PC-3 (cell line): ENCODE measurements around the gene ZBTB7C. TPM values are rescaled to one million over a fixed set of nuclear protein-coding genes. Genes with fewer than 3 reads are reported as not detected.

Source experiments
- ATAC-seq: fragments of 200-7000 bp; cut with Tn5 transposase; 2 replicates; pipeline ENCODE4 v1.9.1; 2020; ENCODE audit warnings: mild to moderate bottlenecking, moderate library complexity
- BruUV-seq: library from RNA; stranded (reverse); fragments of 400-500 nt; replicated peaks from 2 replicates; lab custom pipeline; 2021; lab: Mats Ljungman, UMichigan
- CTCF ChIA-PET: fragments of 300-600 bp; sonication (Branson Sonifier 250); formaldehyde crosslinking; loops from one replicate; lab custom pipeline; 2022; ENCODE audit warnings: antibody characterized with exemption; lab: Charles Lee
- POLR2A ChIA-PET: fragments of 300-600 bp; sonication (Branson Sonifier 250); formaldehyde crosslinking; loops from one replicate; lab custom pipeline; 2022; ENCODE audit warnings: antibody characterized with exemption; ENCODE audit not compliant: unreplicated experiment; lab: Charles Lee
- DNase-seq: peaks from one replicate; pipeline ENCODE4 v3.0.0-alpha.2; 2015
- H2AFZ ChIP-seq: fragments of 300-600 bp; sonication (generic); 2 replicates; pipeline ENCODE4 v1.6.0; 2016; ENCODE audit warnings: antibody characterized with exemption, low read length
- H3F3A ChIP-seq: fragments of 300-600 bp; sonication (generic); one replicate; pipeline ENCODE4 v1.6.0; 2017; ENCODE audit warnings: antibody characterized with exemption, low read length, control low read depth, mild to moderate bottlenecking; ENCODE audit not compliant: unreplicated experiment
- H3K27ac ChIP-seq: fragments of 300-600 bp; sonication (generic); 2 replicates; pipeline ENCODE4 v1.5.1; 2016; ENCODE audit warnings: mild to moderate bottlenecking, low read length
- H3K27me3 ChIP-seq: fragments of 300-600 bp; sonication (generic); 2 replicates; pipeline ENCODE4 v1.6.1; 2016; ENCODE audit warnings: low read length, mixed read lengths
- H3K36me3 ChIP-seq: fragments of 300-600 bp; sonication (generic); 2 replicates; pipeline ENCODE4 v1.6.1; 2016; ENCODE audit warnings: low read depth, mixed run types, low read length, mixed read lengths
- H3K4me1 ChIP-seq: fragments of 300-600 bp; sonication (generic); 2 replicates; pipeline ENCODE4 v1.5.1; 2016; ENCODE audit warnings: low read length; ENCODE audit not compliant: insufficient read depth
- H3K4me2 ChIP-seq: fragments of 300-600 bp; sonication (generic); 2 replicates; pipeline ENCODE4 v1.6.0; 2016; ENCODE audit warnings: low read length
- H3K4me3 ChIP-seq: fragments of 300-600 bp; sonication (generic); 2 replicates; pipeline ENCODE4 v1.5.1; 2016; ENCODE audit warnings: mild to moderate bottlenecking, low read length, mixed read lengths
- H3K79me2 ChIP-seq: fragments of 300-600 bp; sonication (generic); 2 replicates; pipeline ENCODE4 v1.6.1; 2017; ENCODE audit warnings: low read length, mixed read lengths
- H3K9ac ChIP-seq: fragments of 300-600 bp; sonication (generic); 2 replicates; pipeline ENCODE4 v1.6.0; 2016; ENCODE audit warnings: mild to moderate bottlenecking, low read length
- H3K9me2 ChIP-seq: fragments of 300-600 bp; sonication (generic); replicated peaks from 2 replicates; pipeline ENCODE4 v1.6.1; 2016; ENCODE audit warnings: mixed run types, low read length, mixed read lengths
- H3K9me3 ChIP-seq: fragments of 300-600 bp; sonication (generic); 2 replicates; pipeline ENCODE4 v1.6.1; 2016; ENCODE audit warnings: low read length, mixed read lengths
- H4K20me1 ChIP-seq: fragments of 300-600 bp; sonication (generic); 2 replicates; pipeline ENCODE4 v1.6.1; 2016; ENCODE audit warnings: low read length, mixed read lengths
- EZH2 ChIP-seq: fragments of 300-600 bp; sonication (generic); IDR thresholded peaks from one replicate; pipeline ENCODE4 v1.6.1; 2017; ENCODE audit warnings: antibody characterized with exemption, mild to moderate bottlenecking, low read length; ENCODE audit not compliant: unreplicated experiment
- EZH2phosphoT487 ChIP-seq: fragments of 300-600 bp; sonication (generic); IDR thresholded peaks from 2 replicates; pipeline ENCODE4 v1.6.1; 2018; ENCODE audit warnings: mild to moderate bottlenecking, antibody characterized with exemption, low read length, borderline replicate concordance
- intact Hi-C: fragments of 100-400 bp; cut with micrococcal nuclease; formaldehyde crosslinking; loops from 2 replicates; pipeline ENCODE4 v1.9.0; 2023
- total RNA-seq: library from RNA; depleted of rRNA; stranded (reverse); fragments of >200 nt; gene quantifications from 2 replicates; pipeline ENCODE4 v1.2.3, GENCODE V29; 2014
- TF ChIP-seq, protein P1 (sequence below): fragments of 300-600 bp; sonication (generic); conservative IDR thresholded peaks from 2 replicates; pipeline ENCODE4 v1.5.1; 2017; ENCODE audit warnings: antibody characterized with exemption, low read depth, mild to moderate bottlenecking, low read length

The ZBTB7C gene
- total RNA-seq, 1 experiment from 2014 or later: 1.3 TPM

DNA sequence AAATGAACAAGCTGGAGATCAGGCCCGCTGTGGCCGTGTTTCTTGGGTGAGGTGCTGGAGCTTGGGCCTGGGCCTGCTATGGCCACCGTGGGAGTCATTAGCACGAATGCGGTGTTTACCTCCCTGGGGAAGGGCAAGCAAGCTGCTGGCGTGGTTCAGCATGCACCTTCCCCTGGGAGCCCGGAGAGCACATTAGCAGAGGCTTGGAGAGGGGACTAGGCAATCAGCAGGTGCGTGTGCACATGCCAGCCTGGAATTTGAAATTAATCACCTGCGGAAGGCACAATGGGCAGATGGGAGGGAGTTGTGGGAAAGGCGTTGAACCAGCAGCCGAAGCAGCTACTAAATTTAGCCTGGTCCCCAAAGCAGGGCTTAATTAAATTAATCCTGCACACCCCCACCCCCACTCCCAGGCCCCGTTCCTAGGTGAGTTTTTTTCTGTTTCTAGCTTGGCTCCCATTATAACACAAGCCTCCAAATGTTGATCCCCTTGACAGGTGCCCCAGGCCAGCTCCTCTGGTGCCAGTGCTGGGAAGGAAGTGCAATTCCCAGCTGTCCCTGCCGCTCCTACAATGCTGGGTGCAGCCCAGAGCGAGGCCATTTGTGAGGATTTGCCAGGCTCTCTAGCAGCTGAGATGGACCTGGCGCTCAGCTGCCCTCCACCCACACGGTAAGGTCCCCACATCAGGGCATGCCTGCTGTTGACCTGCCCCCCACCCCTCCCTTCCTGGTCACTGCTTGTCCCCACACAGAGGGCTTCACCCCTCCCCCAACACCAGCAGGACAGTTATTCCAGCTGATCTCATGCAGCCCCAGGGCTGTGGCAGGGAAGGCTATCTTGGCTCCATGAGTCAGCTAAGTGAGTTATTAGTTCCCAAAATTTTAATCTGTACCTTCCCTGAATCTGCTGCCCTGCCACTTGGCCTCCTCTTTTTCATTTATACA is 115.0 kb downstream of the ZBTB7C start:
- H3K27ac ChIP-seq: peak overlapping the region; percentile 47
- DNase-seq (peak; percentile 13), ATAC-seq (peak; percentile 19)

GRCh38 chr18:48292782-48293424 is 116.3 kb downstream of the ZBTB7C start:
- H3K9ac ChIP-seq: no peak overlapping the region
- no peak overlapping the region for H3K4me3 ChIP-seq
- no TSS peak for BruUV-seq
- ATAC-seq (no peak), DNase-seq (no peak)
- H2AFZ ChIP-seq: no peak overlapping the region
- ChIA-PET CTCF (no interaction called here), POLR2A (no interaction called here)
- TF ChIP-seq, protein P1, sequence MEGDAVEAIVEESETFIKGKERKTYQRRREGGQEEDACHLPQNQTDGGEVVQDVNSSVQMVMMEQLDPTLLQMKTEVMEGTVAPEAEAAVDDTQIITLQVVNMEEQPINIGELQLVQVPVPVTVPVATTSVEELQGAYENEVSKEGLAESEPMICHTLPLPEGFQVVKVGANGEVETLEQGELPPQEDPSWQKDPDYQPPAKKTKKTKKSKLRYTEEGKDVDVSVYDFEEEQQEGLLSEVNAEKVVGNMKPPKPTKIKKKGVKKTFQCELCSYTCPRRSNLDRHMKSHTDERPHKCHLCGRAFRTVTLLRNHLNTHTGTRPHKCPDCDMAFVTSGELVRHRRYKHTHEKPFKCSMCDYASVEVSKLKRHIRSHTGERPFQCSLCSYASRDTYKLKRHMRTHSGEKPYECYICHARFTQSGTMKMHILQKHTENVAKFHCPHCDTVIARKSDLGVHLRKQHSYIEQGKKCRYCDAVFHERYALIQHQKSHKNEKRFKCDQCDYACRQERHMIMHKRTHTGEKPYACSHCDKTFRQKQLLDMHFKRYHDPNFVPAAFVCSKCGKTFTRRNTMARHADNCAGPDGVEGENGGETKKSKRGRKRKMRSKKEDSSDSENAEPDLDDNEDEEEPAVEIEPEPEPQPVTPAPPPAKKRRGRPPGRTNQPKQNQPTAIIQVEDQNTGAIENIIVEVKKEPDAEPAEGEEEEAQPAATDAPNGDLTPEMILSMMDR: no peak
- TF ChIP-seq EZH2 (no peak), EZH2phosphoT487 (no peak)
- no peaks in the 10 kb centered on the region for H3K9me3 ChIP-seq
- no peaks in the 10 kb centered on the region for H3K36me3 ChIP-seq
- no peaks in the 10 kb centered on the region for H4K20me1 ChIP-seq
- intact Hi-C loops: no loop called here
- no peaks in the 10 kb centered on the region for H3K27me3 ChIP-seq
- peaks cover 23% of the 10 kb centered on the region for H3K4me1 ChIP-seq
- no peaks in the 10 kb centered on the region for H3K79me2 ChIP-seq
- no peaks in the 10 kb centered on the region for H3K9me2 ChIP-seq
- no peaks in the 10 kb centered on the region for H3F3A ChIP-seq
- no peak overlapping the region for H3K4me2 ChIP-seq
- no peak overlapping the region for H3K27ac ChIP-seq

More for the DNA sequence above, 115.0 kb downstream of the ZBTB7C start:
- no peaks in the 10 kb centered on the region for H4K20me1 ChIP-seq
- no peaks in the 10 kb centered on the region for H3K9me2 ChIP-seq
- TF ChIP-seq, protein P1: no peak
- TF ChIP-seq EZH2 (no peak), EZH2phosphoT487 (no peak)
- ChIA-PET POLR2A (interaction anchor here (0.7 kb wide), 1 partner anchor 30 kb away, joined by 10 read pairs; no protein-coding TSS in a partner anchor), CTCF (no interaction called here)
- no peaks in the 10 kb centered on the region for H3K27me3 ChIP-seq
- H3K4me2 ChIP-seq: no peak overlapping the region
- intact Hi-C loops: no loop called here
- H3K9ac ChIP-seq: no peak overlapping the region
- H3K79me2 ChIP-seq: no peaks in the 10 kb centered on the region
- H3K4me3 ChIP-seq: no peak overlapping the region
- no peak overlapping the region for H2AFZ ChIP-seq
- peaks cover 23% of the 10 kb centered on the region for H3K4me1 ChIP-seq
- no TSS peak for BruUV-seq
- no peaks in the 10 kb centered on the region for H3K36me3 ChIP-seq
- H3F3A ChIP-seq: no peaks in the 10 kb centered on the region
- no peaks in the 10 kb centered on the region for H3K9me3 ChIP-seq
